GM23248 (cell line): ENCODE results near the gene SYT4. TPM values are rescaled to one million over a fixed set of nuclear protein-coding genes. Genes with fewer than 3 reads are reported as not detected.

ENCODE experiments used
- DNase-seq: peaks from one replicate; pipeline ENCODE4 v3.0.0-alpha.2; 2015
- H2AFZ ChIP-seq: fragments of 200-600 bp; sonication (generic); 2 replicates; pipeline ENCODE4 v1.6.1; 2016; ENCODE audit warnings: antibody characterized with exemption
- H3F3A ChIP-seq: fragments of 200-600 bp; sonication (generic); 2 replicates; pipeline ENCODE4 v1.6.1; 2016; ENCODE audit warnings: mild to moderate bottlenecking, antibody characterized with exemption, mixed run types; ENCODE audit not compliant: insufficient read depth
- H3K27ac ChIP-seq: fragments of 200-600 bp; sonication (generic); 2 replicates; pipeline ENCODE4 v1.5.1; 2016; ENCODE audit warnings: mild to moderate bottlenecking
- H3K27me3 ChIP-seq: fragments of 200-600 bp; sonication (generic); replicated peaks from 2 replicates; pipeline ENCODE4 v1.6.1; 2016; ENCODE audit warnings: mild to moderate bottlenecking; ENCODE audit not compliant: insufficient read depth
- H3K36me3 ChIP-seq: fragments of 200-600 bp; sonication (generic); 2 replicates; pipeline ENCODE4 v1.6.1; 2016; ENCODE audit warnings: low read depth, mild to moderate bottlenecking
- H3K4me1 ChIP-seq: fragments of 200-600 bp; sonication (generic); 2 replicates; pipeline ENCODE4 v1.6.1; 2016; ENCODE audit warnings: mild to moderate bottlenecking; ENCODE audit not compliant: insufficient read depth
- H3K4me2 ChIP-seq: fragments of 200-600 bp; sonication (generic); one replicate; pipeline ENCODE4 v1.6.1; 2016; ENCODE audit warnings: mild to moderate bottlenecking; ENCODE audit not compliant: unreplicated experiment
- H3K4me3 ChIP-seq: fragments of 200-600 bp; sonication (generic); 2 replicates; pipeline ENCODE4 v1.5.1; 2016; ENCODE audit warnings: mild to moderate bottlenecking
- H3K79me2 ChIP-seq: fragments of 200-600 bp; sonication (generic); 2 replicates; pipeline ENCODE4 v1.6.1; 2016; ENCODE audit warnings: mild to moderate bottlenecking; ENCODE audit not compliant: insufficient read depth
- H3K9ac ChIP-seq: fragments of 200-600 bp; sonication (generic); 2 replicates; pipeline ENCODE4 v1.6.1; 2016; ENCODE audit warnings: mild to moderate bottlenecking
- H3K9me2 ChIP-seq: fragments of 200-600 bp; sonication (generic); 2 replicates; pipeline ENCODE4 v1.6.1; 2016; ENCODE audit warnings: mixed run types, mild to moderate bottlenecking, moderate library complexity; ENCODE audit not compliant: insufficient read depth
- H3K9me3 ChIP-seq: fragments of 200-600 bp; sonication (generic); one replicate; pipeline ENCODE4 v1.6.1; 2017; ENCODE audit warnings: low read depth
- H4K20me1 ChIP-seq: fragments of 200-600 bp; sonication (generic); 2 replicates; pipeline ENCODE4 v1.6.0; 2016; ENCODE audit not compliant: insufficient read depth
- EZH2 ChIP-seq: fragments of 200-600 bp; sonication (generic); IDR thresholded peaks from 2 replicates; pipeline ENCODE4 v1.6.1; 2018; ENCODE audit warnings: antibody characterized with exemption, mild to moderate bottlenecking; ENCODE audit not compliant: insufficient read depth, poor library complexity, severe bottlenecking
- EZH2phosphoT487 ChIP-seq: fragments of 200-600 bp; sonication (generic); IDR thresholded peaks from 2 replicates; pipeline ENCODE4 v1.6.1; 2018; ENCODE audit warnings: antibody characterized with exemption, moderate library complexity, mild to moderate bottlenecking, low read depth; ENCODE audit not compliant: insufficient read depth
- WGBS, 2 experiments: methylation state at CpG; one replicate each; pipeline ENCODE4 v1.1.6; 2015 to 2017; ENCODE audit warnings: low lambda C conversion rate in 2 of 2, low coverage in 1 of 2; ENCODE audit errors: missing lambda C conversion rate in 2 of 2; 5-methylcytosine and 5-hydroxymethylcytosine counted together
- in situ Hi-C: fragments of 300-500 bp; cut with MboI; formaldehyde crosslinking; loops from 2 replicates; pipeline ENCODE4 v1.15.0; 2020
- polyA plus RNA-seq: library from polyadenylated mRNA; unstranded; fragments of >200 nt; fragmentation: Nextera tagmentation; extraction: Ambion mirVana; gene quantifications from 2 replicates; pipeline ENCODE4 v1.2.1, GENCODE V29; 2016
- total RNA-seq: library from RNA; depleted of rRNA; stranded (reverse); fragments of >200 nt; shearing (Covaris generic); gene quantifications from 2 replicates; pipeline ENCODE4 v1.2.3, GENCODE V29; 2014

SYT4 gene
- total and polyA plus RNA-seq, 2 experiments from 2014 or later = 0.18 TPM; not detected in 1

GRCh38 chr18:43247944-43248343 is 29.3 kb downstream of the SYT4 start:
- DNase-seq = no peak
- Histone ChIP-seq H2AFZ (no peak overlapping the region), H3K4me3 (no peak overlapping the region), H4K20me1 (no peaks in the 10 kb centered on the region), H3K27ac (no peak overlapping the region), H3K9ac (no peak overlapping the region), H3K4me2 (no peak overlapping the region), H3K27me3 (no peaks in the 10 kb centered on the region), H3K79me2 (no peaks in the 10 kb centered on the region), H3F3A (no peaks in the 10 kb centered on the region), H3K9me3 (no peaks in the 10 kb centered on the region), H3K36me3 (no peaks in the 10 kb centered on the region), H3K9me2 (no peaks in the 10 kb centered on the region), H3K4me1 (no peaks in the 10 kb centered on the region)
- TF ChIP-seq EZH2 = no peak
- TF ChIP-seq EZH2phosphoT487 = no peak
- WGBS, 2 experiments = 53 to 59% methylated on average over 1 of the region's 1 CpG
- in situ Hi-C loops = no loop called here

DNA sequence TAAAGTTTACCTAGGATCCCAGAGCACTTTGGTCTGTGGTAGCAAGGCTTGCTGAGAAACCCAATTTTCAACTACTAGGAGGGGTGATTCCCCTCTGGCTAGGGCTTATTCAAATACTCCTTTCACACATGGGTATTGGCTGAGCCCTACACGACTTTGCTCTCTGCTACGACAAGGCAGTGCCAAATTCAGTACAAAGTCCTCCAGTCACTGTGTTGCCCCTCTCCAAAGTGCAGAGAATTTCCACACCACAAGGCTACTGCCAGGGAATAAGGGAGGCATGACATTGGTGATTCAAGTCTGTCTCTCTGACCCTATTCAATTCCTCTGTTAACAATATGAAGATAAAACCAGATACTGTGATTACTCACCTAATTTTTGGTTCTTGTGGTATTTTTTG is 38.9 kb downstream of the SYT4 start:
- WGBS, 2 experiments = 0 to 3% methylated on average over 2 of the region's 2 CpGs
- H3K4me1 ChIP-seq = no peaks in the 10 kb centered on the region
- no peaks in the 10 kb centered on the region for H3K9me2 ChIP-seq
- in situ Hi-C loops = no loop called here
- no peak overlapping the region for H3K4me3 ChIP-seq
- no peaks in the 10 kb centered on the region for H4K20me1 ChIP-seq
- no peaks in the 10 kb centered on the region for H3K9me3 ChIP-seq
- no peaks in the 10 kb centered on the region for H3K27me3 ChIP-seq
- no peak overlapping the region for H3K4me2 ChIP-seq
- no peak overlapping the region for H3K27ac ChIP-seq
- no peak for TF ChIP-seq EZH2
- no peak for TF ChIP-seq EZH2phosphoT487
- H3F3A ChIP-seq = no peaks in the 10 kb centered on the region
- DNase-seq = no peak
- no peak overlapping the region for H2AFZ ChIP-seq
- no peaks in the 10 kb centered on the region for H3K36me3 ChIP-seq
- no peaks in the 10 kb centered on the region for H3K79me2 ChIP-seq
- H3K9ac ChIP-seq = no peak overlapping the region

GRCh38 chr18:43236921-43237320 is 40.4 kb downstream of the SYT4 start:
- no peak for DNase-seq
- in situ Hi-C loops = no loop called here

DNA sequence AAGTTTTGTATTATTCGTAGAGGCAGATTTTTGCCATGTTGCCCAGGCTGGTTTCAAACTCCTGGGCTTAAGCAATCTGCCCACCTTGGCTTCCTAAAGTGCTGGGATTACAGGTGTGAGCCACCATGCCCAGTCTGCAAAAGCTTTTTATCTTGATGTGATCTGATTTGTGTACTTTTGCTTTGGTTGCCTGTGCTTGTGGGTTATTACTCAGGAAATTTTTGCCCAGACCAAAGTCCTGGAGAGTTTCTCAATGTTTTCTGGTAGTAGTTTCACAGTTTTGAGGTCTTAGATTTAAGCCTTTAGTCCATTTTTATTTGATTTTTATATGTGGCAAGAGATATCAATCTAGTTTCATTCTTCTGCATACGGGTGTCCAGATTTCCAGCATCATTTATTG is 42.4 kb downstream of the SYT4 start:
- WGBS, 2 experiments = 12 to 16% methylated on average over 2 of the region's 2 CpGs
- in situ Hi-C loops = no loop called here
- H3K4me3 ChIP-seq = no peak overlapping the region

More at GRCh38 chr18:43236921-43237320, 40.4 kb downstream of the SYT4 start:
- WGBS, 2 experiments = 23 to 27% methylated on average over 2 of the region's 2 CpGs
- Histone ChIP-seq H3K4me3 (no peak overlapping the region), H3K36me3 (no peaks in the 10 kb centered on the region), H2AFZ (no peak overlapping the region), H4K20me1 (no peaks in the 10 kb centered on the region), H3K9me2 (no peaks in the 10 kb centered on the region), H3K9me3 (no peaks in the 10 kb centered on the region), H3K9ac (no peak overlapping the region), H3K4me1 (no peaks in the 10 kb centered on the region), H3K27ac (no peak overlapping the region), H3F3A (no peaks in the 10 kb centered on the region), H3K27me3 (no peaks in the 10 kb centered on the region), H3K4me2 (no peak overlapping the region), H3K79me2 (no peaks in the 10 kb centered on the region)
- TF ChIP-seq EZH2 = no peak
- no peak for TF ChIP-seq EZH2phosphoT487

DNA sequence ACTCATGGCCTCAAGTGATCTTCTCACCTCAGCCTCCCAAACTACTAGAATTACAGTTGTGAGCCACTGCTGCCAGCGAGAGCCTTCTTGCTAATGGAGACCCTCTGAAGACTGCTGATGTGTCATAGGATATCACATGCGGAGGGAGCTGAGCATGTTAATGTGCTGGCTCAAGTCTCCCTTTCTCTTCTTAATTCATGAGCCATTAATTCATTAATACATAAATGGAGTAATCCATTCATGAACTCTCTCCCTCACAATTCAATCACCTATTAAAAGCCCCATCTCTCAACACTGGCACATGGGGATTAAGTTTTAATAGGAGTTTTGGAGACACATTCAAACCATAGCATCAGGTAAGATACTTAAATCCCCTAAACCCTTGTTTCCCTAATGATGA is 54.8 kb downstream of the SYT4 start:
- WGBS, 2 experiments = 46% methylated on average over 2 of the region's 2 CpGs

More for the DNA sequence above, 42.4 kb downstream of the SYT4 start:
- H3K4me1 ChIP-seq = no peaks in the 10 kb centered on the region
- no peaks in the 10 kb centered on the region for H3K9me2 ChIP-seq
- H3K4me2 ChIP-seq = no peak overlapping the region
- no peaks in the 10 kb centered on the region for H3K27me3 ChIP-seq
- DNase-seq = no peak
- H3K9me3 ChIP-seq = no peaks in the 10 kb centered on the region
- H3K9ac ChIP-seq = no peak overlapping the region
- H3K79me2 ChIP-seq = no peaks in the 10 kb centered on the region
- no peaks in the 10 kb centered on the region for H4K20me1 ChIP-seq
- no peak overlapping the region for H3K27ac ChIP-seq
- H3F3A ChIP-seq = no peaks in the 10 kb centered on the region
- no peak for TF ChIP-seq EZH2phosphoT487
- TF ChIP-seq EZH2 = no peak
- no peaks in the 10 kb centered on the region for H3K36me3 ChIP-seq
- no peak overlapping the region for H2AFZ ChIP-seq

More for the DNA sequence above, 54.8 kb downstream of the SYT4 start:
- Histone ChIP-seq H3K9me2 (no peaks in the 10 kb centered on the region), H3K4me2 (no peak overlapping the region), H3K9me3 (no peaks in the 10 kb centered on the region), H3K4me1 (no peaks in the 10 kb centered on the region), H3K4me3 (no peak overlapping the region), H3K9ac (no peak overlapping the region), H4K20me1 (no peaks in the 10 kb centered on the region), H2AFZ (no peak overlapping the region), H3K27ac (no peak overlapping the region), H3K27me3 (no peaks in the 10 kb centered on the region), H3F3A (no peaks in the 10 kb centered on the region), H3K79me2 (no peaks in the 10 kb centered on the region), H3K36me3 (no peaks in the 10 kb centered on the region)
- in situ Hi-C loops = no loop called here
- TF ChIP-seq EZH2phosphoT487 (no peak), EZH2 (no peak)
- DNase-seq = no peak
